Panc1 (cell line): ENCODE measurements around the gene SMARCB1.

Experiments used
- POLR2AphosphoS5 ChIP-seq: IDR thresholded peaks from 2 replicates; pipeline ENCODE4 v1.6.1; 2012; ENCODE audit warnings: mild to moderate bottlenecking, low read depth, low read length, moderate library complexity
- TF ChIP-seq, protein P1 (sequence below), 2 experiments: IDR thresholded peaks; 2 replicates each; pipeline ENCODE4 v1.6.1; 2011 to 2012; ENCODE audit warnings: low read depth in 2 of 2, control low read depth in 1 of 2, low read length in 1 of 2, mild to moderate bottlenecking in 1 of 2, moderate library complexity in 1 of 2; ENCODE audit not compliant: insufficient read depth in 1 of 2
- TF ChIP-seq, protein P2 (sequence below): fragments of 450-650 bp; IDR thresholded peaks from 2 replicates; pipeline ENCODE4 v1.5.1; 2017; ENCODE audit warnings: mild to moderate bottlenecking

DNA sequence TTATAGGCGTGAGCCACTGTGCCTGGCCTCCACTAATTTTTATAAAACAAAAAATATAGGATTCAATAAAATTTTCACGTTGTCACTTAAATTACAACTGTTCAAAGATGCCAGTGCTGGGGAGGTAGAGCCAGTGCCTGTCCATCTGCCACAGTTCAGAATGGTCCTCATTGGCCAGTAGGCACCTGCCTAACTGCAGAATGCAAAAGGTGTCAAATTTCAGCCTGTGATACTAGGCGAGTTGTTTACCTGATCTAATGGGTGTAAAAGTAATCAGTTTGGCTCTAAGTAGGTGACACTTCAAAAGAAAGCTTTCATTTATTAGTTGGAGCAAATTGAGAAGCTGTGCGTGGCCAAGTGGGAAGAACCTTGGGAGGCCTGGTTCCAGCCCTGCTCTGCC is 2.4 kb downstream of the SMARCB1 start:
- TF ChIP-seq, protein P1, sequence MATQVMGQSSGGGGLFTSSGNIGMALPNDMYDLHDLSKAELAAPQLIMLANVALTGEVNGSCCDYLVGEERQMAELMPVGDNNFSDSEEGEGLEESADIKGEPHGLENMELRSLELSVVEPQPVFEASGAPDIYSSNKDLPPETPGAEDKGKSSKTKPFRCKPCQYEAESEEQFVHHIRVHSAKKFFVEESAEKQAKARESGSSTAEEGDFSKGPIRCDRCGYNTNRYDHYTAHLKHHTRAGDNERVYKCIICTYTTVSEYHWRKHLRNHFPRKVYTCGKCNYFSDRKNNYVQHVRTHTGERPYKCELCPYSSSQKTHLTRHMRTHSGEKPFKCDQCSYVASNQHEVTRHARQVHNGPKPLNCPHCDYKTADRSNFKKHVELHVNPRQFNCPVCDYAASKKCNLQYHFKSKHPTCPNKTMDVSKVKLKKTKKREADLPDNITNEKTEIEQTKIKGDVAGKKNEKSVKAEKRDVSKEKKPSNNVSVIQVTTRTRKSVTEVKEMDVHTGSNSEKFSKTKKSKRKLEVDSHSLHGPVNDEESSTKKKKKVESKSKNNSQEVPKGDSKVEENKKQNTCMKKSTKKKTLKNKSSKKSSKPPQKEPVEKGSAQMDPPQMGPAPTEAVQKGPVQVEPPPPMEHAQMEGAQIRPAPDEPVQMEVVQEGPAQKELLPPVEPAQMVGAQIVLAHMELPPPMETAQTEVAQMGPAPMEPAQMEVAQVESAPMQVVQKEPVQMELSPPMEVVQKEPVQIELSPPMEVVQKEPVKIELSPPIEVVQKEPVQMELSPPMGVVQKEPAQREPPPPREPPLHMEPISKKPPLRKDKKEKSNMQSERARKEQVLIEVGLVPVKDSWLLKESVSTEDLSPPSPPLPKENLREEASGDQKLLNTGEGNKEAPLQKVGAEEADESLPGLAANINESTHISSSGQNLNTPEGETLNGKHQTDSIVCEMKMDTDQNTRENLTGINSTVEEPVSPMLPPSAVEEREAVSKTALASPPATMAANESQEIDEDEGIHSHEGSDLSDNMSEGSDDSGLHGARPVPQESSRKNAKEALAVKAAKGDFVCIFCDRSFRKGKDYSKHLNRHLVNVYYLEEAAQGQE (IDR thresholded peaks at IDR 0.05; ENCODE audit: insufficient read depth in 1 of 2, low read depth in 2 of 2, low read length in 1 of 2): no peak
- TF ChIP-seq, protein P2, sequence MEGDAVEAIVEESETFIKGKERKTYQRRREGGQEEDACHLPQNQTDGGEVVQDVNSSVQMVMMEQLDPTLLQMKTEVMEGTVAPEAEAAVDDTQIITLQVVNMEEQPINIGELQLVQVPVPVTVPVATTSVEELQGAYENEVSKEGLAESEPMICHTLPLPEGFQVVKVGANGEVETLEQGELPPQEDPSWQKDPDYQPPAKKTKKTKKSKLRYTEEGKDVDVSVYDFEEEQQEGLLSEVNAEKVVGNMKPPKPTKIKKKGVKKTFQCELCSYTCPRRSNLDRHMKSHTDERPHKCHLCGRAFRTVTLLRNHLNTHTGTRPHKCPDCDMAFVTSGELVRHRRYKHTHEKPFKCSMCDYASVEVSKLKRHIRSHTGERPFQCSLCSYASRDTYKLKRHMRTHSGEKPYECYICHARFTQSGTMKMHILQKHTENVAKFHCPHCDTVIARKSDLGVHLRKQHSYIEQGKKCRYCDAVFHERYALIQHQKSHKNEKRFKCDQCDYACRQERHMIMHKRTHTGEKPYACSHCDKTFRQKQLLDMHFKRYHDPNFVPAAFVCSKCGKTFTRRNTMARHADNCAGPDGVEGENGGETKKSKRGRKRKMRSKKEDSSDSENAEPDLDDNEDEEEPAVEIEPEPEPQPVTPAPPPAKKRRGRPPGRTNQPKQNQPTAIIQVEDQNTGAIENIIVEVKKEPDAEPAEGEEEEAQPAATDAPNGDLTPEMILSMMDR: no peak
- TF ChIP-seq POLR2AphosphoS5: no peak
